IPS DF 4.7 (cell line): ENCODE data around the gene RPS3.
"Not testable (repeated sequence)": the region's sequence is repeated elsewhere in the genome, so short reads cannot be mapped to it uniquely, and the experiment has no call there.

Source experiments
- DNase-seq: peaks from one replicate; pipeline ENCODE4 v3.0.0-alpha.2; 2013; ENCODE audit warnings: low spot score; ENCODE audit errors: extremely low read depth

The RPS3 gene

GRCh38 chr11:75399344-75400145 lies at the start of gene RPS3:
Gene RPS3, plus strand, starts transcription at chr11:75399518. Its CDS starts 30 bp downstream, at chr11:75399548.
- DNase-seq = peak; percentile 87

- no peak for DNase-seq
Observed at GRCh38 chr11:75349521-75350116, 49.7 kb upstream of the RPS3 start.

- DNase-seq = no peak
Observed at GRCh38 chr11:75350122-75350742, 49.1 kb upstream of the RPS3 start.

GRCh38 chr11:75350743-75351540 lies 48.4 kb upstream of the RPS3 start:
- DNase-seq = no peak

- no peak for DNase-seq
Observed at GRCh38 chr11:75351541-75351790, 47.9 kb upstream of the RPS3 start, which contains the start of gene ARRB1. Gene ARRB1, minus strand, starts transcription at chr11:75351661. Its CDS starts 54 bp downstream, at chr11:75351607.

GRCh38 chr11:75351791-75352587 lies 47.3 kb upstream of the RPS3 start:
- DNase-seq = no peak

GRCh38 chr11:75352588-75353206 lies 46.6 kb upstream of the RPS3 start:
- DNase-seq = no peak

GRCh38 chr11:75355051-75355450 lies 44.3 kb upstream of the RPS3 start:
- DNase-seq = no peak

- DNase-seq = no peak
Observed at GRCh38 chr11:75356613-75357012, 42.7 kb upstream of the RPS3 start.

- not testable (repeated sequence) for DNase-seq
Observed at GRCh38 chr11:75362285-75362684, 37.0 kb upstream of the RPS3 start.

- no peak for DNase-seq
Observed at GRCh38 chr11:75365711-75366181, 33.6 kb upstream of the RPS3 start.

- not testable (repeated sequence) for DNase-seq
Observed at GRCh38 chr11:75366826-75367225, 32.5 kb upstream of the RPS3 start.

- DNase-seq = no peak
Observed at GRCh38 chr11:75369560-75370255, 29.6 kb upstream of the RPS3 start.

- no peak for DNase-seq
Observed at GRCh38 chr11:75371949-75372876, 27.1 kb upstream of the RPS3 start.

GRCh38 chr11:75373201-75373600 lies 26.1 kb upstream of the RPS3 start:
- no peak for DNase-seq

- no peak for DNase-seq
Observed at GRCh38 chr11:75374646-75375045, 24.7 kb upstream of the RPS3 start.

- no peak for DNase-seq
Observed at GRCh38 chr11:75375626-75376025, 23.7 kb upstream of the RPS3 start.

GRCh38 chr11:75376175-75376574 lies 23.1 kb upstream of the RPS3 start:
- DNase-seq = no peak

- not testable (repeated sequence) for DNase-seq
Observed at GRCh38 chr11:75378776-75379175, 20.5 kb upstream of the RPS3 start.
